GM23248 (cell line): ENCODE measurements around the gene SYT1.

Experiments used
- EZH2 ChIP-seq: fragments of 200-600 bp; sonication (generic); IDR thresholded peaks from 2 replicates; pipeline ENCODE4 v1.6.1; 2018; ENCODE audit warnings: antibody characterized with exemption, mild to moderate bottlenecking; ENCODE audit not compliant: insufficient read depth, poor library complexity, severe bottlenecking
- EZH2phosphoT487 ChIP-seq: fragments of 200-600 bp; sonication (generic); IDR thresholded peaks from 2 replicates; pipeline ENCODE4 v1.6.1; 2018; ENCODE audit warnings: antibody characterized with exemption, moderate library complexity, mild to moderate bottlenecking, low read depth; ENCODE audit not compliant: insufficient read depth

- no peak for TF ChIP-seq EZH2phosphoT487
- no peak for TF ChIP-seq EZH2
Measured at GRCh38 chr12:79366374-79366773, 501.8 kb downstream of the SYT1 start.
